ENCODE measurements around the gene ANKRD13B. TPM values are rescaled to one million over a fixed set of nuclear protein-coding genes. Genes with fewer than 3 reads are reported as not detected.

The ANKRD13B gene
- total and polyA plus RNA-seq, 12 donors: 1.0 to 23.8 (median 5.4) TPM

- H3K4me3 ChIP-seq: no peak overlapping the region
- no peak overlapping the region for H3K27ac ChIP-seq
- no peak for TF ChIP-seq CTCF (IDR thresholded peaks at IDR 0.05)
- TF ChIP-seq POLR2A (IDR thresholded peaks at IDR 0.05): no peak
- no peaks in the 10 kb centered on the region for H3K9me3 ChIP-seq (replicated peaks in 1 of 3)
- peaks cover 0 to 6% of the 10 kb centered on the region in 2 donors for H3K4me1 ChIP-seq (replicated peaks in 1 of 2)
- H3K36me3 ChIP-seq (replicated peaks in 1 of 2): peaks cover 0 to 8% of the 10 kb centered on the region in 2 donors
- no peak for DNase-seq
- no peaks in the 10 kb centered on the region for H3K27me3 ChIP-seq
- WGBS, 4 donors: 63 to 84% (median 73%) methylated on average over 1 of the region's 1 CpG
- intact Hi-C loops (cut with DNase I): no loop called here
Measured at GRCh38 chr17:29653995-29654714, 61.2 kb downstream of the ANKRD13B start.

GRCh38 chr17:29655323-29655722, 62.4 kb downstream of the ANKRD13B start:
- H3K4me1 ChIP-seq (replicated peaks in 1 of 2): peaks cover 0 to 6% of the 10 kb centered on the region in 2 donors
- H3K9me3 ChIP-seq (replicated peaks in 1 of 3): no peaks in the 10 kb centered on the region
- H3K4me3 ChIP-seq: no peak overlapping the region
- H3K36me3 ChIP-seq (replicated peaks in 1 of 2): peaks cover 0 to 8% of the 10 kb centered on the region in 2 donors
- intact Hi-C loops (cut with DNase I): no loop called here
- TF ChIP-seq POLR2A (IDR thresholded peaks at IDR 0.05) (no peak), CTCF (IDR thresholded peaks at IDR 0.05) (no peak)
- WGBS, 4 donors: 91 to 98% (median 96%) methylated on average over 6 of the region's 6 CpGs
- no peak overlapping the region for H3K27ac ChIP-seq
- DNase-seq: no peak
- H3K27me3 ChIP-seq: no peaks in the 10 kb centered on the region

GRCh38 chr17:29659155-29659554, 66.2 kb downstream of the ANKRD13B start:
- 79 to 97% (median 90%) methylated on average over 2 of the region's 2 CpGs for WGBS, 4 donors
- TF ChIP-seq POLR2A (IDR thresholded peaks at IDR 0.05): no peak
- TF ChIP-seq CTCF (IDR thresholded peaks at IDR 0.05): no peak
- DNase-seq: no peak

GRCh38 chr17:29661213-29661612, 68.3 kb downstream of the ANKRD13B start:
- Histone ChIP-seq H3K4me1 (replicated peaks in 1 of 2) (peaks cover 0 to 17% of the 10 kb centered on the region in 2 donors), H3K27ac (no peak overlapping the region), H3K36me3 (replicated peaks in 1 of 2) (no peaks in the 10 kb centered on the region), H3K4me3 (no peak overlapping the region), H3K9me3 (replicated peaks in 1 of 3) (no peaks in the 10 kb centered on the region), H3K27me3 (no peaks in the 10 kb centered on the region)
- 40 to 54% (median 45%) methylated on average over 2 of the region's 2 CpGs for WGBS, 4 donors
- intact Hi-C loops (cut with DNase I): no loop called here
- DNase-seq: no peak
- no peak for TF ChIP-seq POLR2A (IDR thresholded peaks at IDR 0.05)
- no peak for TF ChIP-seq CTCF (IDR thresholded peaks at IDR 0.05)

More at GRCh38 chr17:29659155-29659554, 66.2 kb downstream of the ANKRD13B start:
- intact Hi-C loops (cut with DNase I): no loop called here
- Histone ChIP-seq H3K4me3 (no peak overlapping the region), H3K36me3 (replicated peaks in 1 of 2) (peaks cover 0 to 8% of the 10 kb centered on the region in 2 donors), H3K9me3 (replicated peaks in 1 of 3) (no peaks in the 10 kb centered on the region), H3K27ac (no peak overlapping the region), H3K27me3 (no peaks in the 10 kb centered on the region), H3K4me1 (replicated peaks in 1 of 2) (peaks cover 0 to 13% of the 10 kb centered on the region in 2 donors)
